Measurements from ENCODE around the gene NEBL.

The NEBL gene

GRCh38 chr10:20888620-20889330, 8.3 kb downstream of the NEBL start:
- no peaks in the 10 kb centered on the region for H3K36me3 ChIP-seq (ENCODE audit: control insufficient read depth in 2 of 2, insufficient read depth in 1 of 2, low read length in 2 of 2)
- peaks cover 33% of the 10 kb centered on the region for H3K4me1 ChIP-seq (ENCODE audit: control insufficient read depth, insufficient read depth, low read length)
- peak; percentile 23; the same call in 1 of the 2 replicates for TF ChIP-seq ZNF654 (tag by site-specific recombination; IDR thresholded peaks at IDR 0.05; ENCODE audit: low read depth)
- peak; percentile 91 for TF ChIP-seq ZBTB17 (tag by site-specific recombination; IDR thresholded peaks at IDR 0.05)
- TF ChIP-seq ZBTB7A (tag by site-specific recombination; IDR thresholded peaks at IDR 0.05; ENCODE audit: low read depth) = no peak
- TF ChIP-seq FEZF1 (tag by site-specific recombination; IDR thresholded peaks at IDR 0.05) = peak; percentile 47
- CTCF ChIA-PET = interaction anchor here (0.6 to 1.4 kb wide), 5 partner anchors 167 to 380 kb away, joined by 3 to 5 read pairs (median 4); no protein-coding TSS in a partner anchor
- H3K27ac ChIP-seq (ENCODE audit: extremely low read depth, low read depth, low read length) = no peak overlapping the region
- H3K9me3 ChIP-seq (ENCODE audit: control insufficient read depth, insufficient read depth, low read depth, low read length) = no peaks in the 10 kb centered on the region
- POLR2A ChIA-PET = no interaction called here
- H3K4me3 ChIP-seq (ENCODE audit: low read depth, low read length) = no peak overlapping the region

GRCh38 chr10:20887706-20888555, 9.2 kb downstream of the NEBL start:
- peaks cover 33% of the 10 kb centered on the region for H3K4me1 ChIP-seq (ENCODE audit: control insufficient read depth, insufficient read depth, low read length)
- H3K36me3 ChIP-seq (ENCODE audit: control insufficient read depth in 2 of 2, insufficient read depth in 1 of 2, low read length in 2 of 2) = no peaks in the 10 kb centered on the region
- H3K4me3 ChIP-seq (ENCODE audit: low read depth, low read length) = no peak overlapping the region
- ChIA-PET CTCF (interaction anchor here (0.6 to 1.4 kb wide), 3 partner anchors 167 to 381 kb away, joined by 4 to 5 read pairs (median 4); no protein-coding TSS in a partner anchor), POLR2A (no interaction called here)
- H3K9me3 ChIP-seq (ENCODE audit: control insufficient read depth, insufficient read depth, low read depth, low read length) = no peaks in the 10 kb centered on the region
- no peak overlapping the region for H3K27ac ChIP-seq (ENCODE audit: extremely low read depth, low read depth, low read length)
- TF ChIP-seq PBX3 (CRISPR knock-in tag; IDR thresholded peaks at IDR 0.05) (no peak), ZNF140 (tag by site-specific recombination; IDR thresholded peaks at IDR 0.05) (no peak), ZNF560 (tag by site-specific recombination; IDR thresholded peaks at IDR 0.05; ENCODE audit: borderline replicate concordance) (no peak), ZNF248 (tag by site-specific recombination; IDR thresholded peaks at IDR 0.05) (no peak), ZBTB44 (tag by site-specific recombination; IDR thresholded peaks at IDR 0.05) (peak; percentile 55; the same call in 1 of the 2 replicates), ZNF366 (tag by site-specific recombination; conservative IDR thresholded peaks at IDR 0.05) (peak; percentile 59; the same call in 1 of the 2 replicates), ZNF610 (tag by site-specific recombination; IDR thresholded peaks at IDR 0.05; ENCODE audit: borderline replicate concordance) (no peak), ZFP69B (tag by site-specific recombination; IDR thresholded peaks at IDR 0.05) (no peak), ZNF404 (tag by site-specific recombination; IDR thresholded peaks at IDR 0.05) (no peak), ZNF792 (tag by site-specific recombination; IDR thresholded peaks at IDR 0.05) (no peak), ZNF26 (tag by site-specific recombination; IDR thresholded peaks at IDR 0.05) (no peak), SCRT2 (tag by site-specific recombination; IDR thresholded peaks at IDR 0.05) (no peak), ZBTB1 (tag by site-specific recombination; IDR thresholded peaks at IDR 0.05) (no peak), ZNF292 (tag by site-specific recombination; IDR thresholded peaks at IDR 0.05; ENCODE audit: borderline replicate concordance, low read depth) (no peak), ZNF146 (tag by site-specific recombination; IDR thresholded peaks at IDR 0.05) (no peak), KLF8 (tag by site-specific recombination; IDR thresholded peaks at IDR 0.05) (0 out of 2 replicates have a peak, but pooled peaks have one; percentile 17), GLI2 (tag by site-specific recombination; IDR thresholded peaks at IDR 0.05; ENCODE audit: borderline replicate concordance, low read depth) (no peak), ZNF473 (tag by site-specific recombination; IDR thresholded peaks at IDR 0.05) (no peak), OSR2 (tag by site-specific recombination; IDR thresholded peaks at IDR 0.05) (peak; percentile 74; the same call in 1 of the 2 replicates), SP3 (tag by site-specific recombination; IDR thresholded peaks at IDR 0.05) (no peak), ZNF629 (tag by site-specific recombination; IDR thresholded peaks at IDR 0.05) (0 out of 2 replicates have a peak, but pooled peaks have one; percentile 21), ZNF654 (tag by site-specific recombination; IDR thresholded peaks at IDR 0.05; ENCODE audit: low read depth) (no peak), PRDM6 (tag by site-specific recombination; IDR thresholded peaks at IDR 0.05) (peak; percentile 84), ZNF214 (tag by site-specific recombination; IDR thresholded peaks at IDR 0.05; ENCODE audit: borderline replicate concordance) (no peak), ZSCAN30 (tag by site-specific recombination; IDR thresholded peaks at IDR 0.05) (no peak)

All from HEK293 (cell line).